HEK293 (cell line): ENCODE data around the gene VARS1.

Source experiments
- GFI1B ChIP-seq: fragments of 450-650 bp; formaldehyde crosslinking; IDR thresholded peaks from 2 replicates; pipeline ENCODE4 v1.5.1; 2016; ENCODE audit warnings: missing biosample characterization, missing genetic modification characterization
- KLF10 ChIP-seq: fragments of 450-650 bp; IDR thresholded peaks from 2 replicates; pipeline ENCODE4 v1.5.1; 2018; ENCODE audit warnings: missing biosample characterization, mild to moderate bottlenecking, missing genetic modification characterization
- MEIS1 ChIP-seq: sonication (generic); formaldehyde crosslinking; IDR thresholded peaks from 2 replicates; pipeline ENCODE4 v1.8.1; 2022; ENCODE audit warnings: missing genetic modification reagents, mild to moderate bottlenecking, borderline replicate concordance
- REST ChIP-seq: fragments of 450-650 bp; formaldehyde crosslinking; IDR thresholded peaks from 2 replicates; pipeline ENCODE4 v1.5.1; 2016; ENCODE audit warnings: missing biosample characterization, missing genetic modification characterization
- SALL2 ChIP-seq: fragments of 450-650 bp; formaldehyde crosslinking; IDR thresholded peaks from 2 replicates; pipeline ENCODE4 v1.5.0; 2017; ENCODE audit warnings: missing biosample characterization, mild to moderate bottlenecking, missing genetic modification characterization, borderline replicate concordance
- SP2 ChIP-seq: fragments of 450-650 bp; formaldehyde crosslinking; IDR thresholded peaks from 2 replicates; pipeline ENCODE4 v1.5.1; 2016; ENCODE audit warnings: missing biosample characterization, missing genetic modification characterization
- ZBTB20 ChIP-seq: fragments of 450-650 bp; formaldehyde crosslinking; IDR thresholded peaks from 2 replicates; pipeline ENCODE4 v1.5.1; 2016; ENCODE audit warnings: missing biosample characterization, missing genetic modification characterization
- ZBTB21 ChIP-seq: fragments of 450-650 bp; formaldehyde crosslinking; IDR thresholded peaks from 2 replicates; pipeline ENCODE4 v1.5.1; 2017; ENCODE audit warnings: missing biosample characterization, missing genetic modification characterization
- ZNF184 ChIP-seq: fragments of 450-650 bp; IDR thresholded peaks from 2 replicates; pipeline ENCODE4 v1.5.1; 2018; ENCODE audit warnings: missing biosample characterization, mild to moderate bottlenecking, missing genetic modification characterization
- ZNF223 ChIP-seq: fragments of 450-650 bp; formaldehyde crosslinking; IDR thresholded peaks from 2 replicates; pipeline ENCODE4 v1.5.1; 2016; ENCODE audit warnings: missing biosample characterization, missing genetic modification characterization
- ZNF366 ChIP-seq: fragments of 450-650 bp; formaldehyde crosslinking; conservative IDR thresholded peaks from 2 replicates; pipeline ENCODE4 v1.5.1; 2016; ENCODE audit warnings: missing biosample characterization, missing genetic modification characterization
- ZNF391 ChIP-seq: fragments of 450-650 bp; formaldehyde crosslinking; IDR thresholded peaks from 2 replicates; pipeline ENCODE4 v1.5.1; 2016; ENCODE audit warnings: low read depth, missing biosample characterization, missing genetic modification characterization, borderline replicate concordance
- ZNF398 ChIP-seq: fragments of 450-650 bp; formaldehyde crosslinking; IDR thresholded peaks from 2 replicates; pipeline ENCODE4 v1.5.1; 2017; ENCODE audit warnings: missing biosample characterization, missing genetic modification characterization
- ZNF433 ChIP-seq: fragments of 450-650 bp; formaldehyde crosslinking; IDR thresholded peaks from 2 replicates; pipeline ENCODE4 v1.5.1; 2016; ENCODE audit warnings: missing biosample characterization, missing genetic modification characterization, low read depth
- ZNF514 ChIP-seq: fragments of 450-650 bp; formaldehyde crosslinking; IDR thresholded peaks from 2 replicates; pipeline ENCODE4 v1.5.1; 2016; ENCODE audit warnings: missing biosample characterization, missing genetic modification characterization
- ZNF560 ChIP-seq: fragments of 450-650 bp; formaldehyde crosslinking; IDR thresholded peaks from 2 replicates; pipeline ENCODE4 v1.5.1; 2017; ENCODE audit warnings: missing biosample characterization, missing genetic modification characterization, borderline replicate concordance
- ZNF623 ChIP-seq: fragments of 450-650 bp; formaldehyde crosslinking; IDR thresholded peaks from 2 replicates; pipeline ENCODE4 v1.5.1; 2016; ENCODE audit warnings: missing biosample characterization, missing genetic modification characterization
- ZNF658 ChIP-seq: fragments of 450-650 bp; formaldehyde crosslinking; IDR thresholded peaks from 2 replicates; pipeline ENCODE4; 2016; ENCODE audit warnings: missing biosample characterization, missing genetic modification characterization
- ZNF692 ChIP-seq: fragments of 450-650 bp; formaldehyde crosslinking; IDR thresholded peaks from 2 replicates; pipeline ENCODE4 v1.5.1; 2016; ENCODE audit warnings: missing biosample characterization, missing genetic modification characterization
- ZNF707 ChIP-seq: fragments of 450-650 bp; formaldehyde crosslinking; IDR thresholded peaks from 2 replicates; pipeline ENCODE4 v1.5.1; 2016; ENCODE audit warnings: missing biosample characterization, missing genetic modification characterization
- ZNF747 ChIP-seq: fragments of 450-650 bp; formaldehyde crosslinking; IDR thresholded peaks from 2 replicates; pipeline ENCODE4 v1.5.1; 2016; ENCODE audit warnings: missing biosample characterization, missing genetic modification characterization
- ZSCAN16 ChIP-seq: fragments of 450-650 bp; formaldehyde crosslinking; IDR thresholded peaks from 2 replicates; pipeline ENCODE4 v1.5.1; 2016; ENCODE audit warnings: missing biosample characterization, missing genetic modification characterization
- TF ChIP-seq, protein P1 (sequence below): fragments of 450-650 bp; formaldehyde crosslinking; IDR thresholded peaks from 2 replicates; pipeline ENCODE4 v1.5.1; 2017; ENCODE audit warnings: missing biosample characterization, missing genetic modification characterization
- TF ChIP-seq, protein P2 (sequence below): sonication (generic); formaldehyde crosslinking; IDR thresholded peaks from 2 replicates; pipeline ENCODE4 v1.8.1; 2022; ENCODE audit warnings: mild to moderate bottlenecking, moderate library complexity, missing genetic modification reagents
- TF ChIP-seq, protein P3 (sequence below): fragments of 450-650 bp; formaldehyde crosslinking; IDR thresholded peaks from 2 replicates; pipeline ENCODE4 v1.5.1; 2016; ENCODE audit warnings: missing biosample characterization, missing genetic modification characterization, borderline replicate concordance
- TF ChIP-seq, protein P4 (sequence below): fragments of 450-650 bp; formaldehyde crosslinking; IDR thresholded peaks from 2 replicates; pipeline ENCODE4 v1.5.1; 2016; ENCODE audit warnings: missing biosample characterization, missing genetic modification characterization

The VARS1 gene

GRCh38 chr6:31834367-31835250 is 39.1 kb upstream of the VARS1 start (continued):
- TF ChIP-seq REST (tag by site-specific recombination) (peak; percentile 43; the same call in 1 of the 2 replicates), ZNF514 (tag by site-specific recombination) (no peak), ZSCAN16 (no peak), ZNF747 (tag by site-specific recombination) (no peak), ZNF391 (peak; percentile 44; the same call in 1 of the 2 replicates), ZNF623 (tag by site-specific recombination) (0 out of 2 replicates have a peak, but pooled peaks have one; percentile 36), MEIS1 (CRISPR knock-in tag) (no peak), ZNF692 (tag by site-specific recombination) (peak; percentile 64; the same call in 1 of the 2 replicates), SP2 (tag by site-specific recombination) (peak; percentile 22), ZNF184 (peak; percentile 70), ZNF366 (tag by site-specific recombination) (no peak), SALL2 (no peak), GFI1B (tag by site-specific recombination) (no peak; the same call in 1 of the 2 replicates), KLF10 (tag by site-specific recombination) (peak; percentile 78), ZNF658 (tag by site-specific recombination) (no peak), ZNF398 (no peak), ZBTB20 (tag by site-specific recombination) (peak; percentile 92), ZNF560 (no peak), ZNF433 (no peak), ZNF223 (no peak; the same call in 1 of the 2 replicates), ZBTB21 (peak; percentile 65), ZNF707 (tag by site-specific recombination) (no peak)
- TF ChIP-seq, protein P1, sequence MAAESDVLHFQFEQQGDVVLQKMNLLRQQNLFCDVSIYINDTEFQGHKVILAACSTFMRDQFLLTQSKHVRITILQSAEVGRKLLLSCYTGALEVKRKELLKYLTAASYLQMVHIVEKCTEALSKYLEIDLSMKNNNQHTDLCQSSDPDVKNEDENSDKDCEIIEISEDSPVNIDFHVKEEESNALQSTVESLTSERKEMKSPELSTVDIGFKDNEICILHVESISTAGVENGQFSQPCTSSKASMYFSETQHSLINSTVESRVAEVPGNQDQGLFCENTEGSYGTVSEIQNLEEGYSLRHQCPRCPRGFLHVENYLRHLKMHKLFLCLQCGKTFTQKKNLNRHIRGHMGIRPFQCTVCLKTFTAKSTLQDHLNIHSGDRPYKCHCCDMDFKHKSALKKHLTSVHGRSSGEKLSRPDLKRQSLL (tag by site-specific recombination), result no peak; the same call in 1 of the 2 replicates
- TF ChIP-seq, protein P2, sequence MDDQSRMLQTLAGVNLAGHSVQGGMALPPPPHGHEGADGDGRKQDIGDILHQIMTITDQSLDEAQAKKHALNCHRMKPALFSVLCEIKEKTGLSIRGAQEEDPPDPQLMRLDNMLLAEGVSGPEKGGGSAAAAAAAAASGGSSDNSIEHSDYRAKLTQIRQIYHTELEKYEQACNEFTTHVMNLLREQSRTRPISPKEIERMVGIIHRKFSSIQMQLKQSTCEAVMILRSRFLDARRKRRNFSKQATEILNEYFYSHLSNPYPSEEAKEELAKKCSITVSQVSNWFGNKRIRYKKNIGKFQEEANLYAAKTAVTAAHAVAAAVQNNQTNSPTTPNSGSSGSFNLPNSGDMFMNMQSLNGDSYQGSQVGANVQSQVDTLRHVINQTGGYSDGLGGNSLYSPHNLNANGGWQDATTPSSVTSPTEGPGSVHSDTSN (CRISPR knock-in tag), result no peak; the same call in 1 of the 2 replicates
- TF ChIP-seq, protein P3, sequence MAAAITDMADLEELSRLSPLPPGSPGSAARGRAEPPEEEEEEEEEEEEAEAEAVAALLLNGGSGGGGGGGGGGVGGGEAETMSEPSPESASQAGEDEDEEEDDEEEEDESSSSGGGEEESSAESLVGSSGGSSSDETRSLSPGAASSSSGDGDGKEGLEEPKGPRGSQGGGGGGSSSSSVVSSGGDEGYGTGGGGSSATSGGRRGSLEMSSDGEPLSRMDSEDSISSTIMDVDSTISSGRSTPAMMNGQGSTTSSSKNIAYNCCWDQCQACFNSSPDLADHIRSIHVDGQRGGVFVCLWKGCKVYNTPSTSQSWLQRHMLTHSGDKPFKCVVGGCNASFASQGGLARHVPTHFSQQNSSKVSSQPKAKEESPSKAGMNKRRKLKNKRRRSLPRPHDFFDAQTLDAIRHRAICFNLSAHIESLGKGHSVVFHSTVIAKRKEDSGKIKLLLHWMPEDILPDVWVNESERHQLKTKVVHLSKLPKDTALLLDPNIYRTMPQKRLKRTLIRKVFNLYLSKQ, result no peak
- TF ChIP-seq, protein P4, sequence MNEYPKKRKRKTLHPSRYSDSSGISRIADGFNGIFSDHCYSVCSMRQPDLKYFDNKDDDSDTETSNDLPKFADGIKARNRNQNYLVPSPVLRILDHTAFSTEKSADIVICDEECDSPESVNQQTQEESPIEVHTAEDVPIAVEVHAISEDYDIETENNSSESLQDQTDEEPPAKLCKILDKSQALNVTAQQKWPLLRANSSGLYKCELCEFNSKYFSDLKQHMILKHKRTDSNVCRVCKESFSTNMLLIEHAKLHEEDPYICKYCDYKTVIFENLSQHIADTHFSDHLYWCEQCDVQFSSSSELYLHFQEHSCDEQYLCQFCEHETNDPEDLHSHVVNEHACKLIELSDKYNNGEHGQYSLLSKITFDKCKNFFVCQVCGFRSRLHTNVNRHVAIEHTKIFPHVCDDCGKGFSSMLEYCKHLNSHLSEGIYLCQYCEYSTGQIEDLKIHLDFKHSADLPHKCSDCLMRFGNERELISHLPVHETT, result peak; percentile 81
